NCI-H1048 (cell line): ENCODE data around the gene RAB41.
"Not testable (repeated sequence)": the region's sequence is repeated elsewhere in the genome, so short reads cannot be mapped to it uniquely, and the experiment has no call there.

ENCODE experiments used
- DNase-seq: peaks from one replicate; lab custom pipeline; 2025; lab: John Stamatoyannopoulos, UW

RAB41 gene

GRCh38 chrX:70289793-70290770, 8.1 kb downstream of the RAB41 start, which contains the start of the genes KIF4A and PDZD11:
Gene KIF4A (plus strand): TSS chrX:70290104. CDS start chrX:70290459, 355 bp downstream.
Gene PDZD11 (minus strand): TSS chrX:70289927. CDS start chrX:70289341, 586 bp downstream.
- DNase-seq: peak; percentile 55

- DNase-seq: no peak
Observed at GRCh38 chrX:70292788-70293187, 10.8 kb downstream of the RAB41 start.

- DNase-seq: no peak
Observed at GRCh38 chrX:70293621-70294020, 11.6 kb downstream of the RAB41 start.

GRCh38 chrX:70301716-70302115, 19.7 kb downstream of the RAB41 start:
- DNase-seq: no peak

- DNase-seq: no peak
Observed at GRCh38 chrX:70313503-70313902, 31.5 kb downstream of the RAB41 start.

GRCh38 chrX:70322784-70323183, 40.8 kb downstream of the RAB41 start:
- DNase-seq: no peak

GRCh38 chrX:70323628-70324027, 41.7 kb downstream of the RAB41 start:
- not testable (repeated sequence) for DNase-seq

- DNase-seq: no peak
Observed at GRCh38 chrX:70324326-70324725, 42.4 kb downstream of the RAB41 start.

GRCh38 chrX:70331161-70331560, 49.2 kb downstream of the RAB41 start:
- no peak for DNase-seq

- no peak for DNase-seq
Observed at GRCh38 chrX:70332600-70332999, 50.6 kb downstream of the RAB41 start.
